NK-92 (cell line): ENCODE measurements around the gene NTPCR.

ENCODE experiments used
- DNase-seq: peaks from one replicate; lab custom pipeline; 2025; ENCODE audit not compliant: unreplicated experiment; lab: John Stamatoyannopoulos, UW

NTPCR gene

GRCh38 chr1:233005703-233006102 is 55.3 kb downstream of the NTPCR start:
- no peak for DNase-seq

- DNase-seq = no peak
Measured at GRCh38 chr1:233006108-233006507, 55.7 kb downstream of the NTPCR start.

GRCh38 chr1:233006541-233006973 is 56.1 kb downstream of the NTPCR start:
- DNase-seq = no peak

- DNase-seq = no peak
Measured at GRCh38 chr1:233010146-233010545, 59.7 kb downstream of the NTPCR start.

- DNase-seq = no peak
Measured at GRCh38 chr1:233012021-233012420, 61.6 kb downstream of the NTPCR start.

- DNase-seq = no peak
Measured at GRCh38 chr1:233015965-233016364, 65.6 kb downstream of the NTPCR start.

GRCh38 chr1:233016798-233017197 is 66.4 kb downstream of the NTPCR start:
- no peak for DNase-seq

- no peak for DNase-seq
Measured at GRCh38 chr1:233019083-233019482, 68.7 kb downstream of the NTPCR start.

GRCh38 chr1:233019778-233020325 is 69.4 kb downstream of the NTPCR start:
- no peak for DNase-seq

- DNase-seq = no peak
Measured at GRCh38 chr1:233020426-233020825, 70.0 kb downstream of the NTPCR start.

- DNase-seq = no peak
Measured at GRCh38 chr1:233022246-233022645, 71.8 kb downstream of the NTPCR start.

GRCh38 chr1:233024199-233024598 is 73.8 kb downstream of the NTPCR start:
- no peak for DNase-seq

- no peak for DNase-seq
Measured at GRCh38 chr1:233025157-233025556, 74.7 kb downstream of the NTPCR start.

GRCh38 chr1:233025567-233025966 is 75.2 kb downstream of the NTPCR start:
- no peak for DNase-seq

GRCh38 chr1:233027046-233027445 is 76.6 kb downstream of the NTPCR start:
- DNase-seq = no peak

GRCh38 chr1:233031521-233031920 is 81.1 kb downstream of the NTPCR start:
- no peak for DNase-seq

- no peak for DNase-seq
Measured at GRCh38 chr1:233032916-233033315, 82.5 kb downstream of the NTPCR start.

- DNase-seq = no peak
Measured at GRCh38 chr1:233033361-233033760, 83.0 kb downstream of the NTPCR start.
